Hematopoietic multipotent progenitor cell treated with erythropoietin and hydrocortisone succinate and interleukin-3 and kit ligand, for 15 days (in vitro differentiated cells): ENCODE measurements around the gene RABGAP1L.

Experiments used
- DNase-seq: peaks from one replicate; pipeline ENCODE4 v3.0.0-alpha.2; 2015; ENCODE audit warnings: low spot score

The RABGAP1L gene

GRCh38 chr1:174712541-174712940 lies 553.2 kb downstream of the RABGAP1L start:
- no peak for DNase-seq

GRCh38 chr1:174713796-174714195 lies 554.5 kb downstream of the RABGAP1L start:
- DNase-seq, result no peak

- DNase-seq, result no peak
Observed at GRCh38 chr1:174719194-174719593, 559.9 kb downstream of the RABGAP1L start.

DNA sequence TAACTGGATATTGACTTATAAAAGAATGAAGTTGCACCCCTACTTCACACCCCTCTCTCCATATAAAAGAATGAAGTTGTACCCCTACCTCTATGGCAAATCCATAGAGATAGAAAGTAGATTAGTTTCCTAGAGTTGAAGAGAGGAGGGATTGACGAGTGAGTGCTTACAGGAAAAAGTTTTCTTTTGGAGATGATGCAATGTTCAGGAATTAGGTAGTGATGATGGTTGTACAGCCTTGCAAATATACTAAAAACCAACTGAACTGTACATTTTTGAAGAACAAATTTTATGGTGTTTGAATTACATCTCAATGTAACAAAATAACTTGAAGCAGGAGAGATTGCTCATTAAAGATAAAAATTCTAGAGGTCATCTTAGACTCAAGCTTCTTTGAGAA lies 561.3 kb downstream of the RABGAP1L start:
- DNase-seq, result no peak

DNA sequence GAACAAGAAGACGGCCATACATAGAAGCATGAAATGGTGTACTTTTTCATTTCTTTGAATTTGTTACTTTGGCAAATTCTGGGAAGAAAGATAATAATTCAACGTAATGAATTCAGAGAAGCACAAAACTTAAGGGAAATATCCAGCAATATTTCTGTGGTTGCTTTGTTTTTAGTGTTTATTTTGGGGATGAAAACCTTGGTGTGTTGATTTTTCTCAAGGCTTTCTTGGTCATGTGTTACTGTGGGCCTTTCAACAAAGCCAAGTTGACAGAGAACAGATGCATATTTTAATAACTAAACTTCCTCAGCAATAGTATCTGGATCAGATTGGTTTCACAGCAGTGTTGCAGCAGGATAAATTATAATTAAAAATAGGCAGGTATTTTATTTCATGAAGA lies 561.9 kb downstream of the RABGAP1L start:
- no peak for DNase-seq

GRCh38 chr1:174723816-174724215 lies 564.5 kb downstream of the RABGAP1L start:
- DNase-seq, result no peak

DNA sequence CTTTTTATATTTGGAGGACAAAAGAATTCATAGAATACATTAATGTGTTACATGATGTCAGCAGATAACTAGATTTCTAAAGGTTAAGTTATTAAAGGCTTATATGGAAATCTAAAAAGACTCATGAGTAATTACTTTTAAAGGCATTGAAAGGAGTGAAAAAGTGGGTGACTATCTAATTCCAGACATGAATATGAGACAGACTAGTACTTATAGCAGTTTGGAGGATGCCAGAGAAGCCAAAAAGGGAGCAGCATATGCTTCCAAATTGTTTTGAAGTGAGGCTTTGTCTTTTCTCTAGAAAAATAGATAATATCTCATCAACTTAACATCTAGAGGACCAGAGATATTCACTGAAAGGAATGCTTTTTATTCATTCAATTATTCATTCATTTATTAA lies 564.9 kb downstream of the RABGAP1L start:
- DNase-seq, result no peak

GRCh38 chr1:174726167-174726879 lies 567.0 kb downstream of the RABGAP1L start:
- peak; percentile 11 for DNase-seq

DNA sequence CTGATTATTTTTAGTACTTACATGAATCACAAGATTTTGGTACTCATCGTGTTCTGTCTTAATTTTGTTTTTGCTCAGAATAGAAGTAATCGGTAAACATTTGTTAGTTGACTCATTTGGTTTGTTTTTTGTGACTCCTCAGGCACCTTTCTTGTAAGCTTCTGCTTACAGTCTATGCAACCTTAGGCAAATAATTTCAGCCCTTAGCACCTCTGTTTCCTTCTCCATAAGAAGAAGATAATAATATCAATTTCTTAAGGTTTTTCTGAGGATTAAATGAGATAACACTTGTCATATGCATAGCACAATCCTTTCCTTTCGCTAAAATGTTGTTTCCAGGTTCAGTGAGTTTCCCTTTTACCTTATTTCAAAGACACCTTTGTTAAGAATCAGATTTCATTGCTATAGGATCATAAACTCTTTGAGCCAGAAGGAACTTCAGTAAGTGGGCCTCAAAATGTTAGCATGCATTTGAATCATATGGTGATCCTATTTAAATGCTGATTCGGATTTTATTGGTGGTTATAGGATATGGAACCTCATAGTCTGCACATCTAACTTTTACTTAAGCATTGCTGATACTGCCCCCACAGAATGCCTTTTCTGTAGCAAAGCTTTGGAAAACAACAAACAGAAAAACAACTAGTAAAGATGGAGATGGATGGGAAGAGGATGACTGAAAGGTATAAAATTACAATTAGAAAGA lies 567.7 kb downstream of the RABGAP1L start:
- DNase-seq, result no peak

GRCh38 chr1:174734270-174734669 lies 575.0 kb downstream of the RABGAP1L start:
- no peak for DNase-seq

- no peak for DNase-seq
Observed at GRCh38 chr1:174736831-174737230, 577.5 kb downstream of the RABGAP1L start.

GRCh38 chr1:174740249-174740968 lies 581.1 kb downstream of the RABGAP1L start:
- DNase-seq, result no peak

- DNase-seq, result no peak
Observed at GRCh38 chr1:174742805-174743653, 583.7 kb downstream of the RABGAP1L start.

DNA sequence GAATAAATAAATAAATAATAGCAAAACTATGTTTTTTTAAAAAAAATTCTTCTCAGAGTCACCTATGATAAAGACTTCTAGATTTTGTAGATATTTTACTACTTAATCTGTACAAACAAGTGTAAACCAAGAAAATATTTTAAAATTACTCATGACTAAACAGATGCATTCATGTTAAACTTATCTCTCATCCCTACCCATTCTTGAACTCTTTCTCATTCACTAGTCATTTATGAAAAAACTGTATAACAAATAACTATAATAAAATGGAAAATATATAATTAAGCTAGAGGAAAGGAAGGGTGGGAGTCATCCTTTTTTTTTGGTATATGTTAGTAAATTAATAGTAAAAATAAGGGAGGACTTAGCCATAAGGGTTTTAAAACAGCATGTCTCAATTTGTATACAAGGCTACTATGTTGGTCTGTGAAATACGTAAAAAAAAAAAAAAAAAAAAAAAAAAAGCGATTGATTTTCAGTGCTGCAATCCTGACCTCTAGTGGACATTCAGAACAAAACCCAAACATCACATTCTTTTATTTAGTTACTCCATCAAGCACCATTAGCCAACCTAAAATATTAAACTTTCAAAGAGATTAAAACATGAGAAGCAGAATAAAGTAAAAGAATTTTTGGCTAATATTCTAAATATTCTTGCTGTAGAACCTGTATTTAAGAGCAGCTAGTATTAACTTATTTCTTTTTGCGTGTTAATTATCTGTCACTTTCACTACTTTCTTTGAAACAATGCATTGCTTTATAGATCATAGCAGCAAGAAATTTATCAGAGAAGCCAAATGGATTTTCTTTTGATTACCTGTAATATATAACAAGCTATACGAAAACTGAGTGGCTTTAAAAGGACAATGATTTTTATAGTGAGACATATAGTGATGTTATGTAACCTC lies 584.6 kb downstream of the RABGAP1L start:
- DNase-seq, result peak; percentile 72

- DNase-seq, result no peak
Observed at GRCh38 chr1:174744886-174745285, 585.6 kb downstream of the RABGAP1L start.

- no peak for DNase-seq
Observed at GRCh38 chr1:174746024-174746808, 586.9 kb downstream of the RABGAP1L start.

GRCh38 chr1:174747613-174748012 lies 588.3 kb downstream of the RABGAP1L start:
- no peak for DNase-seq

DNA sequence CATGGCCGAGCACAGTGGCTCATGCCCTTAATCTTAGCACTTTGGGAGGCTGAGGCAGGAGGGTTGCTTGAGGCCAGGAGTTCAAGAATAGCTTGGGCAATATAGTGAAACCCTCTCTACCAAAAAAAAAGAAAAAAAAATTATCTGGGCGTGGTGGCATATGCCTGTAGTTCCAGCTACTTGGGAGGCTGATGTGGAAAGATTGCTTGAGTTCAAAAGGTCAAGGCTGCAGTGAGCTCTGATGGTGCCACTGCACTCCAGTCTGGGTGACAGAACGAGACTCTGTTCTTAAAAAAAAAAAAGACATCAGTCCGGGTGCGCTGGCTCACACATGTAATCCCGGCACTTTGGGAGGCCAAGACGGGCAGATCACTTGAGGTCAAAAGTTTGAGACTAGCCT lies 589.3 kb downstream of the RABGAP1L start:
- no peak for DNase-seq

- no peak for DNase-seq
Observed at GRCh38 chr1:174753131-174753530, 593.8 kb downstream of the RABGAP1L start.

- no peak for DNase-seq
Observed at GRCh38 chr1:174761335-174761734, 602.0 kb downstream of the RABGAP1L start.
